Spleen (tissue), 3 donors: ENCODE data around the gene TAF8.

Experiments
- POLR2A ChIP-seq, 3 donors: fragments of 450-650 bp; IDR thresholded peaks; one replicate each; pipeline ENCODE4 v1.5.1; 2017; ENCODE audit warnings: antibody characterized with exemption in 3 of 3, mild to moderate bottlenecking in 1 of 3
- POLR2AphosphoS5 ChIP-seq, 3 donors: sonication (generic); formaldehyde crosslinking; IDR thresholded peaks; one replicate each; pipeline ENCODE4 v1.5.1; 2017; ENCODE audit warnings: antibody characterized with exemption in 3 of 3

- TF ChIP-seq POLR2AphosphoS5 (IDR thresholded peaks at IDR 0.05) = peak; percentile 65 to 76 (median 71)
- no peak for TF ChIP-seq POLR2A (IDR thresholded peaks at IDR 0.05)
Measured at GRCh38 chr6:42017021-42017643, 33.2 kb upstream of the TAF8 start.
